HG03159 (cell line): ENCODE data around the gene CAPG.

Source experiments
- ATAC-seq: cut with Tn5 transposase; IDR thresholded peaks from one replicate; pipeline ENCODE4 v1.9.1; 2021; ENCODE audit warnings: mild to moderate bottlenecking, moderate library complexity; ENCODE audit not compliant: unreplicated experiment

The CAPG gene

DNA sequence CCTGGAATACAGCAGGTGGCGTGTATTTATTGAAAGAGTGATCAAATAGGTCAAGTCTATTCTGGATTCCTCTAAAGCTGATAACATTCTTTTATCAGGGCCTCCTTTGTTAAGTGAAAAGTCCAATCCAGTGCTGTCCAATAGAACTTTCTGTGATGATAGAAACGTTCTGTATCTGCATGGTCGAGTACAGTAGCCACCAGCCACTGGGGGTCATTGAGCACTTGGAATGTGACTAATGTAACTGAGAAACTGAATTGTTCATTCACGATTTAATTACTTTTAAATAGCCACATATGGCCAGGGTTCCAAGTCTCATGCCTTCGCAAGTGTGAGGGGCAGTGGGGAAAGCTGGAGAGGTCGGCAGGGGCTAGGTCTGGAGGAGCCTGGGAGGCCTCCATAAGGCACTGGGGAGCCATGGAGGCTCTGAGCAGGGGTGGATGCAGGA is 28.9 kb upstream of the CAPG start:
- ATAC-seq = no peak

DNA sequence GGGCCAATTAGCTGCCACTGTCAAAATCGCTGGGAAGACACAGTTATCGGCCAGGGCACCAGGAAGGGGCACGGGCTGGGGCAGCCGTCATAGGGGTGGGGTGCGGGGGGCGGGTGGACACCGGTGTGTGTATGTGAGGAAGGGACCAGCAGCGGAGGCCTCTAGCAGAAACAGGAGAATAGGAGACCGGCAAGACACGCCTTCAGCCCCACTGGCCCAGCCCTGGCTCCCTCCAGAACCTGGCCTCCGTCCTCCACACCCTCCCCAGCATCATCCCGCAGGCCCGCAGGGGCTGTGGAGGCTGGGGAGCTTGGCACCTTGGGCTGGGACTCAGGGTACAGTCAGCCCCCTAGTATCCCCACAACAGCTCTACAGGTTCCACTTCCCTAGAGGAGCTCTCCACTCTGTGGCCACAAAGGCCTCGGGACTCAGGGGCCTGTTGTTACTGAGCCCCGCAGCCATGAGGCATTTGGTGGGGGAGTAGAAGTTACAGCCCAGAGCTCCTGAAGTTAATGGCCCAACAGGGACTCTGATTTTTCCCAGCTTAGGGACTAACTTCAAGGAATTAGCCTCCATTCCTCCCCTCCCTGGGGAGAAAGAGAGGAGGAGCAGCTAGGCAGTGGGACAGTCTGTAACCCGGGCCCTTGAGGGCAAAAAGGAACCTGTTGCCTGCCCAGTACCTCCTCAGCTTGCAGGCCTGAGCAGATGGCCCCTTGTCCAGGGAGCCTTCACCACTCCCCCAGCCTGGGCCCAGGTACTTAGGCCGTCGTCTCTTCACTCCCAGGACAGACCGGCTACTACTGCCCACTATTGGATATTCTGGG is 28.2 kb upstream of the CAPG start:
- no peak for ATAC-seq

DNA sequence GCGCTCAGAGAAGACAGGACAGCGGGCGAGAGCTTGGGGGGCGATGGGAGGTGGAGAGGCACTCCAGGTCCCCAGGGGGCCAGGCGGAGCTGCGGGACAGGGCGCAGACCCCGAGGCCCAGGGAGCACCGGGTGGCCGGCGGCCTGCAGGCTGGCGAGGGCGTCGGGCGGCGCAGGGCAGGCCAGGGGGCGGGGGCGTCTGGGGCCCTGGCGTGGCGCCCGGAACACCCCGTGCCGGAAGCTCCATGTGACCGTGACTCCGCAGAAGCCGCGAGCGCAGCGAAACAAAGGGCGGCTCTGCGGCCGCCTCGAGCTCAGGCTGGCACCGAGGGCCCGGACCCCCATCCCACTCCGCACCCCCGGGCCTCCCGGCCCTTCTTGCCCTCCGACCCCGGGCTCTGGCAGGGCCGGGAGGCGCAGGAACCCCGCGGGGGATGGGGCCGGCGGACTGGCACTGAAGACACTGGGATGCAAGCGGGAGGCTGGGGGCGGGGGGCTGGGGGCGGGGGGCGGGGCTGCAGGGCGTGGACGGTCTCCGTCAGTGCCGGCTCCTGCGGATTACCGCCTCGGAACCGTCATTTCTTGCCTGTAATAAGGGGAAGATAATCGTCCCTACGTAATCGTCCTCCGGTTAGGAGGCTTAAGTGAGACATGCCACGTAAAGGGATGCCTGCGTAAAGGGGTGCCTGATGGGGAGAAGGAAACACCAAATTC is 27.5 kb upstream of the CAPG start:
- peak; percentile 74 for ATAC-seq

DNA sequence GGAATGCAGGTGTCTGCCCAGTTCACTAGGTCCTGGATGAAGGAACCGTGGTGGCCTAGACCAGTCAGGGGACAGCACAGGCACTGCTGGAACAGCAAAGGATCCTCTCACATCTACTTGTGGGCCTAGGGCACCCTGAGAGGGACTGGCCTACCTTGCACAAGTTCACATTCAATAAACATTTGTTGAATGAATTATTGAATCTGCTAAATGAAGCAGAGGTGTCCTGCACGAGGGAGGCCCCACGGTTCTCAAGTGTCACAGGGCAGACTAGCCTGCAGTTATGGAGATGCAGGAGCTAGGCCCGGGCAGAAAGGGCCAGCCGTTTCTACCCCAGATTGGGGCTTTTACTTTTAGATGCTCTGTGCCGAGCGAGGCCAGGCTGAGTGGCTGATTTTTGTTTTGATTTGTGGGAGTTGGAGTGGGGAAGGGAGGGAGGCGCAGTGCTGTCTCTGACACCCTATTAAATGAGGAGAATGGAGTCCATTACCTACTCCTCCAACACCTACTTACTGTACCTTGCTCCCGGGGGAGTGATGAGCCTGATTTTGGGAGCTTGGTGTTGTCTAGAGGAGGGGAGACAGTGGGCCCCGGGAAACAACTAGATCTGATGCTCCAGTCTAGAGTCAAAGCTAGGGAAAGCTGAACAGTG is 26.8 kb upstream of the CAPG start:
- ATAC-seq = peak; percentile 4

DNA sequence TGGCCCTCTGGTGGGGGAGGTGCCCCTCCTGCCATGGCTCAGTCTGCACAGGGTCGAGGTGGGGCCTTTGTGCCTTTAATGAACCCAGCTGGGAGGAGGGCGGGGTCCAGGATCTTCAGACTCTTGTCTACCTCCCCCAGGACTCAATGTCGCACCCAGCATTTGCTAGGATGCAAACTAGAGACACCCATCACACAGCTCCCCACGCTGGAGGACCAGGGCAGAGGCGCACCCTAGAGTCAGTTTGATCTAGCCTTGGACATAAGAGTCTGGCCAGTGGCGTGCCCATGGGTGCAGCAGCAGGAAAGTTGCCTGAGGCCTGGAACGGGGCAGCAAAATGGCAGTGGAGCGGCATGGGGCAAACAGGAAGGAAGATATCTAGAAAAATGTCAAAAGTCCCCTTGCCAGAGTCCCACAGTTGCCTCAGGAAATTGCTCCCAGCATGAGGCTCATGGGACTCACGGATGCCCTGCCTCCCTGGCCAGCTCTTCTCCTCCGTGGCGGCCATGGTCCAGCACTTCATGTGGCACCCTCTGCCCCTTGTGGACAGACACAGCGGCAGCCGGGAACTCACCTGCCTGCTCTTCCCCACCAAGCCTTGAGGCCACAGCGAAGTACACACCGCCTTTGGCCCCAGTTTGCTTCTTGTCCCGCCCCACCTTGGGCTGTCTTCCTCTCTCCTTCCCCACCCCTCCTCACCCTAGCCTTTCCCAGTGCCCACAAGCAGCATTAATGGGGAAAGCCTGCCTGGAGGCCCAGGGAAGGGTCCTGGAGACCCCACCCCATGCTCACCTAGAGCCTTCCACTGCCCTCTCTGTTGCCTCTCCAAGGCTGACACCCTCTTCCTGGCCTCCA is 26.0 kb upstream of the CAPG start:
- no peak for ATAC-seq

DNA sequence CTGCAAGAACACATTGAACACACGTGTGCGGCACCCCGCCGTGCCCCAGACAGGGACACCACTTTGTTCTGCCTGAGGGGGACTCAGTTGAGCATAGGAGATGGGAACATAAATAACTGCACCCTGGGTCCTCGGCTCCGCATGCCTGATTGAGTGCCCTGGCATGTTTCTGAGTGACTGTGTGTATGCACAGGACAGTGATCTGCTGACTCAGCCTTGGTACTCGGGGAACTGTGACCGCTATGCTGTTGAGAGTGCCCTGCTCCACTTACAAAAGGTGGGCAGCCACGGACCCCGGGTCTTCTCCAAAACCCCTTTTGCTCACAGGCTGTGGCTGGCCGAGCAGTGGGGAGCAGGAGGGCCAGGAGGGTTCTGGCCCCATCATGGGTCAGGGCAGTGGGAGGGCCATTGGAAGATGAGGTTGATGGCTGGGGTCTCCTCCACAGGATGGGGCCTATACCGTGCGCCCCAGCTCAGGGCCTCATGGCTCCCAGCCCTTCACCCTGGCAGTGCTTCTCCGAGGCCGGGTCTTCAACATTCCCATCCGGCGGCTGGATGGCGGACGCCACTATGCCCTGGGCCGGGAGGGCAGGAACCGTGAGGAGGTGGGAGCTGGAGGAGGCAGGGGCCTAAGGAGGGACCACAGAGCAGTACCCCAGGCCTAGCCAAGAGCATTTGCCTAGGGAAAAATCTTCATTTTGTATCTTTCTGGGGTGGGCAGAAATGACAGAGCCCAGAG is 25.2 kb upstream of the CAPG start:
- ATAC-seq = no peak

DNA sequence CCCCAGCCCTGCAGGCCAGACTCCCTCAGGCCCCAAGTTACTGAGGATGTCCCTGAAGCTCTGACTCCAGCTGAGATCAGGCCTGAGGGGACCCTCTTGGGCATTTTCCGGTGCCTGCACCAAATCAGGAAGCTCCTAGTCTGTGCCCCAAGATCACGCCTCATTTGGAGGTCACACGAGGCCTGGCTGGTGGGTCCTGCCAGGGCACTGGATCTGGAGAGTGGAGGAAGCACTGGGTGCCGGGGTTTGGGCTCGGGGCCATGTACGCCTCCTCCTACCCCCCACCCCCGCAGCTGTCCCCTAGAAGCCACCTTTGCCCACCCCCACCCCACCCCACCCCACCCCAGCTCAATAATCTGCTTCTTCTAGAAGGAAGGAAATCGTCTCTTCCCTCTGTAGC is 24.5 kb upstream of the CAPG start:
- no peak for ATAC-seq

DNA sequence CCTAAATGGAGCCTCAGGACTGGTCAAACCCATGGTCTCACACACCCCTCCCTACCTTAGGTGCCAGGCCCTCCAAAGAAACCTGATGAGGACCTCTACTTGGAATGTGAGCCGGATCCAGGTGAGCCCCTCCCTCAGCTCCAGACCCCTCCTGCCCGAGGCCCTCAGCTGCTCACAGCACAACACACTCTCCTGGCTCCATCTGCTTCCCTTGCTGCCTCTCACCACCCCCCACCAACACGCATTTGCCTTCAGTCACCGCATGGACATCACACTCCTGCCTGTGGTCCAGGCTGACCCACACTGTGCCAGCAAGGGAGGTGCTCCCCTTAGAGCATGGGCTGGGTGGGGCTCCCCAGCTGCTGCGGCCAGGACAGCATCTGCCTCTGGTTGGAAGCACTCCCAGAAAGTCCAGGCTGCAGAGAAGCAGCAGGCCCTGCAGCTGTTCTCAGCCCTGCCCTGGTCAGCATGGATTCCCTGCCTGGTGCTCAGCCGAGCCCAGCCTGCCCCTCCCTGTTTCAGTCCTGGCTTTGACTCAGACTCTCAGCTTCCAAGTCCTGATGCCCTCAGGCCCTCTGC is 23.4 kb upstream of the CAPG start:
- no peak for ATAC-seq

DNA sequence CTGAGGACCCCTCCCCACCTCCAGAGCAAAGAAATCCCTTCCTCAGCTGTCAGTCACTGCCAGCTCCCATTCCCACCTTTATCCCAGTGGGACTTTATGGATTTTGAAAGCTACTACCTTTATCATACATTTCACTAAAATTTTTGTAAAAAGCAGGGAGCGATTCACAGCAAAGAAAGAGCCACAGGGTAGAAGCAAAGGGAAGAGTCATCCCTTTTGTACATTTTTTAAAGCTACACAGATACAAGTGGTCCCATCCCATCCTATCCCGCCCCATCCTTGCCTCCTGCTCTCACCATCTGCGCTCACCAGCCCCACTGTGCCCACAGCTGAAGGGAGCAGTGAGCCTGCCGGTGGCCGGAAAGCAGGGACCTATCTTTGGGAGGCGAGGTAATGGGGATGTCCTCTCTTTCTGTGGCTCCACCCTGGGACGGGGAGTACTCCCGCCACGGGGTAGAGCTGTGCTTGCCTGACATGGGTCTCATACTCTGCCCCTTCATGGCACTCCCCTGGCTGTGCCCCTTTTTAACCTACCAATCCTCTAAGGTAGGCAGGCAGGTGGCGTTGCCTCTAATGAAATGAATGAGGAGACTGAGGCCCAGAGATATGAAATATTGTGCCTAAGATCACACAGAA is 21.5 kb upstream of the CAPG start:
- no peak for ATAC-seq

DNA sequence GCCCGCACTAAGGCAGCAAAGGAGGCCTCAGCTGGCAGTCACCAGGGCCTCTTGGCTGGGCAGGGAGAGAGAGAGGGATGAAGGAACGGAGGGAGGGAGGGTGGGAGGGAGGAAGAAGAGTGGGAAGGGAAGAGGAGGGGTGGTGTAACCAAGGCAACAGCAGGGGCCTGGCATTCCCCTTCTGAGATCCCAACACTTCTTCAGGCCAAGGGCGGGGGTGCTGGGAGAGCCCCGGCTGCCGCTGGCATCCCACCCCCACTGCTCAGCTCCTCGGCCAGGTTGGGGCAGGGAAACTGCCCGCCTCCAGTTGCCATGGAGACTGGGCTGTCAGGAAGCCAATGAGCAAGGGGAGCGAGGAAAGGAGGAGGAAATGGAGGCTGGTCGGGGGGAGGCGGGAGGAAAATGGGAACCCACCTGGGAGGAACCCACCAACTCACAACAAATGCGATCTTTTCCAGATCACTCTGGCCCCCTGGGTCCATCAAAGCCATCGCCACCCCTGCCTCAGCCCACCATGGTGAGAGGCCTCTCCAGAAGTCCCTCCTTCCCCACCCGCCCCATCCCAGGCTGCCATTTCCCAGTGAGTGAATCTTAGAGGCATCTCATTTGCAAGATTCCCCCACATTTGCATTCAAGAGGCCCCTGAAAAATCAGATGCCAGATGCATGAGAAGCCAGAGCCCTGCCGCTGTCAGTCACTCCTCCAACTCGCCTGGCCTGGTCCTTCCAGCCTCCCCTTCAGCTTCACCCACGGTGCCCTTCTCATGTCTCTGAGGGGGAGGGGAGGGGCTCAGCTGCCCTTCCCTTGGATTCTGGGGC is 20.8 kb upstream of the CAPG start:
- no peak for ATAC-seq

DNA sequence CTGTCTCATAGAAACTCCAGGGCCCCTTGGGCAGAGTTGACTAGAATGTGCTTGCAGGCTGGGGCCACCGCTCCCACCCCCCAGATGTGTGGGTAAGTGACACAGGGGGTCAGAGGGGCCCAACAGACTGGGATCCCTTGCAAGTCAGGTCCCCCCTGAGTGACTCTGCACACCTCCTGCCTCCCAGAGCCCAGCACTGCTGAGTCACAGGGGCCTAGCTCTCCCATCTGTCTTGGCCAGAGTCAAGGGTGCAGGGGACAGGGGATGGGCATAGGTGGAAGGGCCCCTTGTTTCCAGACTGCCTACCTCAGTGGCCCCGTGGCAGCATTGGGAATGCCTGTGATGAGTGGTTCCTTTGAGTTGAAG is 19.7 kb upstream of the CAPG start:
- no peak for ATAC-seq

DNA sequence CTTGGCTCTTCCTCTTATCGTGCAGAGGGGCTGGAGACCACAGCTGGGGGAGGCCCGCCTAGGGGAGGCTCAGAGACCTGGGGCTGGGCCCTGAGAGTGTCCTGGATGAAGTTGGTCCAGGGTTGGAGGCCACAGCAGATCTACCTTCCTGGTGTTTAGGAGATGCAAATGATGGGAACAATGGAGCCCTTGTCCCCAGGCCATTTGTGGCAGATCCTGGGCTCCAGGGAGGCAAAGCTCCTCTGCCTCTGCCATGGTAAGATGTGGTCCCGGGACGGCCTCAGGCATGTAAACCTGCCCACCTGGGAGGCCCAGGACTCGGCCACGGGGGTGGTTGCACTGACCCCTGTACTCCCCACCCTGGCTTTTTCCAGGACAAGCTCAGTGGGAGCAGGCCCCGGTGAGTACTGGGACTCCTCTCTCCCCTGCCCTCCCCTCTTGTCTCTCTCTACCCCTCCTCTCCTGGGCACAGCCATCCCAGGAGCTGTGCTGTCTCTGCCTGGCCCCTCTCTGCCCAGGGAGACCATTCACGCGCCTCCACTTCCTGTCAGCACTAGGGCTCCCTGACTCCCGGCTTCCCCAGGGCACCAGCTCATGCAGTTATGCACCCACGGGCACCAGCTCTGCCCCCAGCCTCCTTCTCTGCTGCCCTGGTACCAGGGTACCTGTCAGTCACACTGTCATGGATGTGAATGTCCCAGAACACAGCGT is 19.2 kb upstream of the CAPG start:
- no peak for ATAC-seq

DNA sequence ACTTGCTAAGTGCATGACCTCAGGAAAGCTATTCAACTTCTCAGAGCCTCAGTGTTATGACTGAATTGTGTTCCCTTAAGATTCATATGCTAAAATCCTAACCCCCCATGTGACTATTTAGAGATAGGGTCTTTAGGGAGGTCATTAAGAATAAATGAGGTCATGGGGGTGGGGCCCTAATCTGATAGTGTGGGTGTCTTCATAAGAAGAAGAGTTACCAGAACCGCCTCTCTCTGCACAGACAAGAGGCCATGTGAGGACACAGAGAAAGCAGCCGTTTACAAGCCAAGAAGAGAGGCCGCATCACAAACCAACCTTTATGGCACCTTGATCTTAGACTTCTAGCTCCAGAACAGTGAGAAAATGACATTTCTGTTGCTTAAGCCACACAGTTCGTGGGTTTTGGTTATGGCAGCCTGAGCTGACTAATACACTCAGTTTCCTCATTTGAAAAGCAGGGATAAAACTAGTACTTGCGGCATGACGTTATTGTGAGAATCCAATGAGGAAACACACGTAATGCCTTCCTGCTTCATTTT is 18.2 kb upstream of the CAPG start:
- no peak for ATAC-seq

DNA sequence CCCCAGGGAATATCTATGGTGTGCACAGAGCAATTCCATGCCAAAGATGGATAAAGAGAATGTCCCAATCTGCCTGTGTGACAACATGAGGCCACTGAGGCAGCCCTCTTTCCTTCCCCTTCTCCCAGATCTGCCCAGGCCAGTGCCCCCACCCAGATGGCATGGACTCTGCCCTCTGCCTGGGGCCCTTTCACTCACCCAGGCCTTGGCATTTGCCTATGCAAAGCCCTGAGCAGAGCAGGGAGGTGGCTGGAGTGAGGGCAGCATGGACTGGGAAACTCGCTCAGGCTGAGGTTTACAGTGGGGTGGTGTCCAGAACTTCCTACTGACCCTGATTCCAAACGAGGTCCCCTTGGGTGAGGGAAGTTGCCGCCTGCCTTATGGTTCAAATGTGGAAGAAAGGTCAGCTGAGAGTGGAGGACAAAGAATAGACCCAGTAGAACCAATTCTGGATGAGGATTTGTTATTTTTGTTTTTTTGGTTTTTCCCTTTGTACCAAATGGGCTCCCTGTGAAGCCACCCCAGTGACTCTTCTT is 17.2 kb upstream of the CAPG start:
- no peak for ATAC-seq

DNA sequence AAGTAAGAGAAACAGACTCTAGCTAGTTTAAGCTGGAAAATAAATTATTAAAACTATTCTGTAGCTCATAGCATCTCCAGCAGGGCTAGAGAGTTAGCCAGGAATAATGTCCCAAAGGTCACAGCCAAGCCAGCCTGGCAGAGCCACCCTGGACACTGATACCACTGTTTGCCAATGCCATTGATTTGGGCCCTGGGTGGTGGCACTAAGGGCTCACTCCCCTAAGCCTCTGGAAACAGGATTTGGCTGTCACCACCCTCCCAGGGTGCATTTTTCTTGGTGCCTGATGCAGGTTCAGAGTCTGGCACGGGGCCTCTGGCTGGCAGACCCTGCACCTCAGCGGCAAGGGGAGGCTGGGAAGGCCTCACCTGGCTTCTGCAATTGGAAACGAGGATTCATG is 15.4 kb upstream of the CAPG start:
- ATAC-seq = no peak

DNA sequence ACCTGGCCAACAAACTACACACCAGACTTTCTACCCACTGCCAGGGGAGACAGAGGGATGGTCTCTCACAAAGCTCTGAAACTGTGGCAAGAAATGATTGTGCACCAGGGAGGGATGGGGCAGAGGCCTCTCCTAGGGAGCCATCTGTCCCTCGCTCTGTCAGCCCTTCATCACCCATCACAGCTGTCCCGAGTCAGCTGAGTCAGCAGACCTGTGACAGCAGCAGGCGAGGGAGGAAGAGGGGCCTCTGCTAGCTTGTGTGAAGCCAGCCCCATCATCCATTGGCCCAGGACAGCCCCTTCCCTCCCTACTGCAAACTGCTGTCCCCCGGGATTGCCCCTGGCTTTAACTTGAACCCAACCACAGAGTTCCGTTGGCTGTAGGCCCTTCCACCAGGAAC is 13.4 kb upstream of the CAPG start:
- no peak for ATAC-seq

DNA sequence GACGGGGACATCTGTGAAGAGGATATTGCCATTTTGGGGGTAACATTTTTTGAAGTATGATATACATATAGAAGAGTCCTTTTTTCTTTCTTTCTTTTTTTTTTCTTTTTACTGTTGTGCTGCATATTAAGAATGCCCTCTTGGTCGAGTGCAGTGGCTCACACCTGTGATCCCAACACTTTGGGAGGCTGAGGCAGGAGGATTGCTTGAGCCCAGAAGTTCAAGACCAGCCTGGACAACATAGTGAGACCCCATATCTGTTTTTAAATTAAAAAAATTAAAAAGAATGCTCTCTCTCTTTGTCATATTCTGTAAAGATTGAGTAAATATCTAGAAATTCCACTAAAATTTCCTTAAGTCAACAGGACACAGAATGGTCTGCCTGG is 11.9 kb upstream of the CAPG start:
- no peak for ATAC-seq
